AG04449 (cell line): ENCODE measurements around the gene TFAP2C.

Experiments used
- CTCF ChIA-PET: fragments of 350-600 bp; formaldehyde crosslinking; extraction: SDS; loops from one replicate; lab custom pipeline; 2021; ENCODE audit warnings: antibody characterized with exemption; lab: Yijun Ruan, JAX
- POLR2A ChIA-PET: fragments of 400-600, 350-600 bp; formaldehyde crosslinking; extraction: SDS; loops from one replicate; lab custom pipeline; 2020; ENCODE audit warnings: antibody characterized with exemption, inconsistent platforms; lab: Yijun Ruan, JAX
- DNase-seq: peaks from one replicate; pipeline ENCODE4 v3.0.0-alpha.2; 2010; ENCODE audit warnings: low read depth, low spot score
- H3K4me3 ChIP-seq: 2 replicates; pipeline ENCODE4 v1.5.1; 2011; ENCODE audit warnings: low read depth, mild to moderate bottlenecking, control low read depth, low read length
- TF ChIP-seq, protein P1 (sequence below): IDR thresholded peaks from one replicate; pipeline ENCODE4 v1.5.1; 2011; ENCODE audit warnings: mild to moderate bottlenecking, moderate library complexity, low read length, control low read depth, inconsistent platforms; ENCODE audit not compliant: insufficient read depth; ENCODE audit errors: missing control alignments

TFAP2C gene

DNA sequence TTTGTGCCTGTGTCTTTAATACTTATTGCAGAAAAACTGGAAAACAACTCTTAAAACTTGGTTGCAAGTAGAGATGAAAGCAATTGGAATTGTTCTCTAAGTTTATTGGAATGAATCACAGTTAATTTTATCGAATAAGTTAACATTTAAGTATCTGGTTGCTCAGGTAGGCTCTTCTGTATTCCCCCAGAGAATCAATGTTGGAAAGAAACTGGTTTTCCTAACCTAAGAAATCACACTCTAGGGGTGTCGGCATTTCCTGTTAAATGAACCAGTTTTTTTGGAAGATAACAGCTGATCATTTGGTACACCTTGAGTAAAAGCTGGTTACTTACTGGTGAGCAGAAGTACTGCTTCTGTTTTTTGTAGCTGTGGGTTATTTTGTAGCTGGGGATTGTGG is 5.2 kb downstream of the TFAP2C start:
- DNase-seq: no peak
- CTCF ChIA-PET: interaction anchor here (1.2 kb wide), 1 partner anchor 343 kb away, joined by 3 read pairs; no protein-coding TSS in a partner anchor
- POLR2A ChIA-PET: no interaction called here
- no peak overlapping the region for H3K4me3 ChIP-seq
- TF ChIP-seq, protein P1, sequence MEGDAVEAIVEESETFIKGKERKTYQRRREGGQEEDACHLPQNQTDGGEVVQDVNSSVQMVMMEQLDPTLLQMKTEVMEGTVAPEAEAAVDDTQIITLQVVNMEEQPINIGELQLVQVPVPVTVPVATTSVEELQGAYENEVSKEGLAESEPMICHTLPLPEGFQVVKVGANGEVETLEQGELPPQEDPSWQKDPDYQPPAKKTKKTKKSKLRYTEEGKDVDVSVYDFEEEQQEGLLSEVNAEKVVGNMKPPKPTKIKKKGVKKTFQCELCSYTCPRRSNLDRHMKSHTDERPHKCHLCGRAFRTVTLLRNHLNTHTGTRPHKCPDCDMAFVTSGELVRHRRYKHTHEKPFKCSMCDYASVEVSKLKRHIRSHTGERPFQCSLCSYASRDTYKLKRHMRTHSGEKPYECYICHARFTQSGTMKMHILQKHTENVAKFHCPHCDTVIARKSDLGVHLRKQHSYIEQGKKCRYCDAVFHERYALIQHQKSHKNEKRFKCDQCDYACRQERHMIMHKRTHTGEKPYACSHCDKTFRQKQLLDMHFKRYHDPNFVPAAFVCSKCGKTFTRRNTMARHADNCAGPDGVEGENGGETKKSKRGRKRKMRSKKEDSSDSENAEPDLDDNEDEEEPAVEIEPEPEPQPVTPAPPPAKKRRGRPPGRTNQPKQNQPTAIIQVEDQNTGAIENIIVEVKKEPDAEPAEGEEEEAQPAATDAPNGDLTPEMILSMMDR: no peak

DNA sequence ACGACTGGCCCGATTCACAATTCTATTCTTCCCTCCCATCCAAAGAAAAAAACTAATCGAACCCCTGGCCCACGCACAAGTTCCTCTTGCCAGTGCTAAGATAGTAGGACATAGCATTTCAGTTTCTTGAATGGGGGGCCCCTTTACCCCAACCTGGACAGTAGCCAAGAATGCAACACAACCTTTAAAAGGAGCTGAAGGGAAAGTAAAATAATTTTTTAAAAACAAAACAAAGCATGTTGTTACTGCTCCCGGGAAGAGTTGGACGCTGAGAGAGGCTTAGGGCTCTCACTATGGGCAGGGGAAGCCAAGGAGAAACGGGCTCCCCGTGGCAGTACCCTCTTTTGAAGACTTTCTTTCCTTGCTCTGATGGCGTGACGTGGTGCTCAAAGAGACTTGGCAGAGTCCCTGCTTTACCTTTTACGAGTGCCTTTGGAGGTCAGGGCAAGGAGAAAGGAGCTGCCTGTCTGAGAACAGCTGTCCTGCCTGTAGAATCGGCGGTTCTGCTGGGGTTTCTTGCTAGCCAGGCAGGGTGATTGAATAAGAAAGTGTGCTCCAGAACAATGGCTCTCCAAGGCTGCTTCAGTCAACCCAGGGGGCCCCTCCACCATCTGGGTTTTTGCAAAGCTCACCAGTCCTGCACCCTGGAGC is 5.8 kb downstream of the TFAP2C start:
- DNase-seq: no peak
- H3K4me3 ChIP-seq: no peak overlapping the region
- TF ChIP-seq, protein P1: no peak
- CTCF ChIA-PET: interaction anchor here (1.0 to 1.4 kb wide), 3 partner anchors 339 to 360 kb away, joined by 3 read pairs; no protein-coding TSS in a partner anchor
- POLR2A ChIA-PET: no interaction called here

DNA sequence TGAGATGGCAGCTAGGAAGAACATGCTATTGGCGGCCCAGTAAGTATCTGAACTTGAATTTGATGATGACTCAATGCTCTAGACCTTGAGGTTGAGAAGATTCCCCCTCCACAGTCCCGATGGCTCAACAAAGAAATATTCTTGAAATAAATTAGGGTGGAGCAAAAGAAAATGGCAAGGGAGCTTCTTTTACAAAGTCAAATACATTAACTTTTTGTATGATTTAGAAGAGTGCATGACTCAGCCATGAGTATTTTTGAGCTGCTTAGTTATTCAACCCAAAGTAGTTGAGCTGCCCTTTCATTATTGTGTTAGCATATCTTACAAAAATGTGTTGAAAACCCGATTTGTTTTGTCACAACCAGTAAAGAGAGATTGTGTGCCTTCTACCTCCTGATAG is 7.6 kb downstream of the TFAP2C start:
- DNase-seq: peak; percentile 65
- no peak overlapping the region for H3K4me3 ChIP-seq
- ChIA-PET CTCF (interaction anchor here (0.9 to 2.2 kb wide), 8 partner anchors 8 to 412 kb away, joined by 3 to 11 read pairs (median 3); no protein-coding TSS in a partner anchor), POLR2A (interaction anchor here (0.6 to 1.1 kb wide), 5 partner anchors 9 to 359 kb away, joined by 3 to 4 read pairs (median 3); no protein-coding TSS in a partner anchor)
- TF ChIP-seq, protein P1: no peak

DNA sequence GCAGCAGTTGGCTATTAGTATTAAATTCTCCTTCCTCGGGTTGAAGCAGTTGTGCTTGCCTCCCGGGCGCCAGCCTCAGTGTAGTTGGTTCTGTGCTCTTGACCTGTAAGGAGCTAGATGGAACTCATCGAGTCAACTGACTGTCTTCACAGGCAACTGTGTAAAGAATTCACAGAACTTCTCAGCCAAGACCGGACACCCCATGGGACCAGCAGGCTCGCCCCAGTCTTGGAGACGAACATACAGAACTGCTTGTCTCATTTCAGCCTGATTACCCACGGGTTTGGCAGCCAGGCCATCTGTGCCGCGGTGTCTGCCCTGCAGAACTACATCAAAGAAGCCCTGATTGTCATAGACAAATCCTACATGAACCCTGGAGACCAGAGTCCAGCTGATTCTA is 8.5 kb downstream of the TFAP2C start:
- ChIA-PET POLR2A (no interaction called here), CTCF (interaction anchor here (1.0 to 2.2 kb wide), 3 partner anchors 8 to 336 kb away, joined by 4 to 11 read pairs (median 7); partner anchors contain the start of gene TFAP2C)
- no peak for DNase-seq
- H3K4me3 ChIP-seq: no peak overlapping the region
- TF ChIP-seq, protein P1: no peak

DNA sequence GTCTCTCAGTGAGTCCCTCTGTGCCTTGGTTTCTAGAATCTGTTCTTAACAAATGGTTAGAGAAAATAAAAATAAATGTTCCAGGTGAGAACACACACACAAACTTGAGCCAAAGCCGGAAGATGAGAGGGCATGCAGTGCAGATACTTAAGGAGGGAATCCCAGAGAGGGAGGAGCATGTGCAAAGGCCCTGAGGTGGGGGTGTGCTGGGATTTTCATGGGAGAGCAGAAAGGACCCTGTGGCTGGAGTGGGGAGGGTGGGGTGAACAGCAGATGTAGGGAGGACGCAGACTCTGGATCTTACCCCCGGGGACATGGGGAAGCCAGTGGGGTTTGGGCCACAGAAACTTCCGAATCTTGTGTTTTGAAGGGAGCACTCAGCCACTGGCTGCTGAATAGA is 17.5 kb downstream of the TFAP2C start:
- ChIA-PET POLR2A (no interaction called here), CTCF (no interaction called here)
- H3K4me3 ChIP-seq: no peak overlapping the region
- DNase-seq: no peak
- TF ChIP-seq, protein P1: no peak

DNA sequence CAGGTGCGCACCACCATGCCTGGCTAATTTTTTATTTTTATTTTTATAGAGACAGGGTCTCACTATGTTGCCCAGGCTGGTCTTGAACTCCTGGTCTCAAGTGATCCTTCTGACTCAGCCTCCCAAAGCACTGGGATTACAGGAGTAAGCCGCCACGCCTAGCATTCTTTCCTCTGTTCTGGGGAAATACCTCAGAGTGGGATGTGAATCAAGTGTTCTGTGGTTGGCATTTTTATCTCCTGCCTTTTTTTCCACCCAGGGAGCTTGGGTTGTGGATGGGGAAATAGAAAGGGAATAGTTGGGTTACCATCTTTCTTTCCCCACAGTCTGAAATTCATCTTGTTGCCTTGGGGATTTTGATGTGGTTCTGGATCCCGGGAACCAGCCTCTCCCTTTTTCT is 24.1 kb downstream of the TFAP2C start:
- POLR2A ChIA-PET: no interaction called here
- no peak for DNase-seq
- CTCF ChIA-PET: no interaction called here
- TF ChIP-seq, protein P1: no peak
- no peak overlapping the region for H3K4me3 ChIP-seq
